ENCODE results near the gene DNAJC30.

Gene DNAJC30

DNA sequence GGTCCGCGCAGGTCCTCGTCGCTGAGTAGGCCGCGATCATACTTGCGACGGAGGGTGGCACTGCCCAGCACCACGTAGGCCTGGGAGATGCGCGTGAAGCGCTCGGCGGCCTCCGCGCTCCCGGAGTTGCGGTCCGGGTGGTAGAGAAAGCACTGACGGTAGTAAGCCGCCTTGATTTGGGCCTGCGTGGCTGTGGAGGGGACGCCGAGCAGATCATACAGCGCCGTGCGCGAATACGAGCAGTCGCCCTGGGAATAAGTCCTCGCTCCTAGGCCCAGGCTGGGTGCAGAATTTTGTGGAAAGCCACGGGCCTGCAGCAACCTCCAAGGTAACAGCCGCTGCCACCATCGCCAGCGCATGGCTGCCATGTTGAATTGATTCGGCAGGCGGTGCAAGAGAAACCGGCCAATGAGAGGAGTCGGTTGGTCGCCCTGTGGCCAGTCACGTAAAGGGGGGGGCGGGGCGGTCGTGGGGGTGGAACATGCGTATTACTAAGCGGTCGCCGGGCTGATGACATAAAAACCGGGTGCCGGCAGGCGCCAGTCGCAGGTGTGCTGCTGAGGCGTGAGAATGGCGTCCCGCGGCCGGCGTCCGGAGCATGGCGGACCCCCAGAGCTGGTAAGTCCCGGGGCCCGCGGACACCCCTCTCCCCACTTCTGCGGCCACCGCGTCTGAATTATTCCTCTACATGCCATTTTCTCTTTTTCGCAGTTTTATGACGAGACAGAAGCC lies at the start of gene DNAJC30, which contains the start of gene BUD23:
Gene DNAJC30, minus strand, starts transcription at position 398 of the 732 bp plus-strand sequence. Its CDS starts 30 bp downstream, at position 368.
Gene BUD23, plus strand, starts transcription at position 542 of the 732 bp plus-strand sequence. Its CDS starts 29 bp downstream, at position 571.
- DNase-seq (ENCODE audit: low read depth, low spot score): peak; percentile 97
- H3K4me3 ChIP-seq (ENCODE audit: low read depth, low read length): peak within 1 kb of the TSS; percentile 99
- in situ Hi-C loops (cut with HindIII; ENCODE audit: low sequenced_read_pairs): no loop called here
- TF ChIP-seq, protein P1, sequence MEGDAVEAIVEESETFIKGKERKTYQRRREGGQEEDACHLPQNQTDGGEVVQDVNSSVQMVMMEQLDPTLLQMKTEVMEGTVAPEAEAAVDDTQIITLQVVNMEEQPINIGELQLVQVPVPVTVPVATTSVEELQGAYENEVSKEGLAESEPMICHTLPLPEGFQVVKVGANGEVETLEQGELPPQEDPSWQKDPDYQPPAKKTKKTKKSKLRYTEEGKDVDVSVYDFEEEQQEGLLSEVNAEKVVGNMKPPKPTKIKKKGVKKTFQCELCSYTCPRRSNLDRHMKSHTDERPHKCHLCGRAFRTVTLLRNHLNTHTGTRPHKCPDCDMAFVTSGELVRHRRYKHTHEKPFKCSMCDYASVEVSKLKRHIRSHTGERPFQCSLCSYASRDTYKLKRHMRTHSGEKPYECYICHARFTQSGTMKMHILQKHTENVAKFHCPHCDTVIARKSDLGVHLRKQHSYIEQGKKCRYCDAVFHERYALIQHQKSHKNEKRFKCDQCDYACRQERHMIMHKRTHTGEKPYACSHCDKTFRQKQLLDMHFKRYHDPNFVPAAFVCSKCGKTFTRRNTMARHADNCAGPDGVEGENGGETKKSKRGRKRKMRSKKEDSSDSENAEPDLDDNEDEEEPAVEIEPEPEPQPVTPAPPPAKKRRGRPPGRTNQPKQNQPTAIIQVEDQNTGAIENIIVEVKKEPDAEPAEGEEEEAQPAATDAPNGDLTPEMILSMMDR (IDR thresholded peaks at IDR 0.05; ENCODE audit: low read depth, low read length): no peak

DNA sequence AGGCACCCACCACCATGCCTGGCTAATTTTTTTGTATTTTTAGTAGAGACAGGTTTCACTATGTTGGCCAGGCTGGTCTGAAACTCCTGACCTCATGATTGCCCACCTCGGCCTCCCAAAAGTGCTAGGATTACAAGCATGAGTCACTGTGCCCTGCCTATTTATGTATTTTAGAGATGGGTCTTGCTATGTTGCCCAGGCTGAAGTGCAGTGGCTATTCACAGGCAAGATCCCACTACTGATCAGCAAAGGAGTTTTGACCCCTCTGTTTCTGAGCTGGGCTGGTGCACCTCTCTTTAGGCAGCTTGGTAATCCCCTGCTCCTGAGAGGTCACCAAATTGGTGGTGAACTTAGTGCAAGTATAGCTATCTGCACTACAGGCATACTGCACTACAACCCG lies 49.1 kb upstream of the DNAJC30 start:
- H3K4me3 ChIP-seq (ENCODE audit: low read depth, low read length): no peak overlapping the region
- no peak for DNase-seq (ENCODE audit: low read depth, low spot score)
- in situ Hi-C loops (cut with HindIII; ENCODE audit: low sequenced_read_pairs): no loop called here
- TF ChIP-seq, protein P1 (IDR thresholded peaks at IDR 0.05; ENCODE audit: low read depth, low read length): no peak

DNA sequence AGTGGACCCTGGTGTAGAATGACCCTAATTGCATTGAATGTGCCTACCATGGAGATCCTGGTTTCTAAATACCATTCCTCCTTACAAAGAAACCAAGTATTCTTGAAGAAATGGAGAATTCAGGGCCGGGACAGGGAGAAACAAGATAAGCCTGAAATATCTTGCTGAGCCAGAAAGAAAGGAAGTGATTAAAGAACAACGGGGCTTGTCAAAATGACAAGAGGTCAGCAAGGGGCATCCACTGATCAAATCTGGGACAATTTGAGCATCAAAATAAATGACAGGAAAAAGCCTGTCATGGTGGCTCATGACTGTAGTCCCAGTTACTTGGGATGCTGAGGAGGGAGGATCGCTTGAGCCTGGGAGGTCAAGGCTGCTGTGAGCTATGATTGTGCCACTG lies 47.2 kb upstream of the DNAJC30 start:
- in situ Hi-C loops (cut with HindIII; ENCODE audit: low sequenced_read_pairs): no loop called here
- no peak overlapping the region for H3K4me3 ChIP-seq (ENCODE audit: low read depth, low read length)
- no peak for DNase-seq (ENCODE audit: low read depth, low spot score)
- TF ChIP-seq, protein P1 (IDR thresholded peaks at IDR 0.05; ENCODE audit: low read depth, low read length): no peak

DNA sequence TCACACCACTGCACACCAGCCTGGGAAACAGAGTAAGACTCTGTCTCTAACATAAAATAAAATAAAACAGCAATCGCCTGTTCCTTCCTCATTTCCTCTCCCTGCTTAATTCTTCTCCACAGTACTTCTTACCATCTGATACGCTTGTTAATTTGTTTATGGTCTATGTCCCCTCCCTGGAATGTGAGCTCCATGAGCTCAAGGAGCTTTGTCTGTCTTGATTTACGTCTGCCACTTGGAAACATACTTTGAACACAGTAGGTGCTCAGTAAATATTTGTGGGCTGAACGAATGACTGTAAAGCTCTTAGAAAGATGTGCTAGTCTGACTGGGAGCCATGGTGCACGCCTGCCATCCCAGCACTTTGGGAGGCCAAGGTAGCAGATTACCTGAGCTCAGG lies 45.3 kb upstream of the DNAJC30 start:
- H3K4me3 ChIP-seq (ENCODE audit: low read depth, low read length): no peak overlapping the region
- DNase-seq (ENCODE audit: low read depth, low spot score): no peak
- in situ Hi-C loops (cut with HindIII; ENCODE audit: low sequenced_read_pairs): no loop called here
- TF ChIP-seq, protein P1 (IDR thresholded peaks at IDR 0.05; ENCODE audit: low read depth, low read length): no peak

DNA sequence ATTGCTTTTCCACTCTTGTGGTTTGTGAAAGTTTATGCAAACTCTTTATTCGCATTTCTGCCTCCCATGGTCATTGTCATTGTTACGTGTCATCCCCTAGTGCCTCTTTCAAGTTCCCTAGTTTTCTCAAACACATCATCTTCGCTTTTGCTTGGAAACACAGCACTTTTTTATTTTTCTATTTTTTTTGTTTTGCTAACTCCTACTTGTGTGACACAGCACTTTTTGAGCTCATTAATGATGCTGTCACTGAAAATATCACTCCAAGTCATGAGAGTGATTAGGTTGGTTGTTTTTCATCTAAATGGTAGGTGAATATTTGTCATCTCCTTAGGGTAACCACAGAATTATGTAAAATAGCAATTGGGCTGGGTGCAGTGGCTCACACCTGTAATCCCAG lies 44.7 kb upstream of the DNAJC30 start:
- DNase-seq (ENCODE audit: low read depth, low spot score): no peak
- in situ Hi-C loops (cut with HindIII; ENCODE audit: low sequenced_read_pairs): no loop called here
- no peak overlapping the region for H3K4me3 ChIP-seq (ENCODE audit: low read depth, low read length)
- TF ChIP-seq, protein P1 (IDR thresholded peaks at IDR 0.05; ENCODE audit: low read depth, low read length): no peak

DNA sequence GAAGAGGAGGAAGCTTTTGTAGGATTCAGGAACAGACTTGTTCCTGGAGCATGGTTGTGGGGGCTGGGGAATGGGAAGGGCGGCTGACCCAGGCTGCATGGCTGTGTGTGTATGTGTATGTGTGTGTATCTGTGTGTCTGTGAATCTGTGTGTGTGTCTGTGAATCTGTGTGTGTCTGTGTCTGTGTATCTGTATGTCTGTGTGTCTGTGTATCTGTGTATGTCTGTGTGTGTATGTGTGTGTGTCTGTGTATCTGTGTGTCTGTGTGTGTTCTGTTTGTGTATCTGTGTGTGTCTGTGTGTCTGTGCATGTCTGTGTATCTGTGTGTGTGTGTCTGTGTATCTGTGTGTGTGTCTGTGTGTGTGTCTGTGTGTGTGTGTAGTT lies 42.8 kb upstream of the DNAJC30 start:
- H3K4me3 ChIP-seq (ENCODE audit: low read depth, low read length): no peak overlapping the region
- no peak for DNase-seq (ENCODE audit: low read depth, low spot score)
- in situ Hi-C loops (cut with HindIII; ENCODE audit: low sequenced_read_pairs): no loop called here
- TF ChIP-seq, protein P1 (IDR thresholded peaks at IDR 0.05; ENCODE audit: low read depth, low read length): no peak
